NOMO-1 treated with DMSO at 0.1 percent for 48 hours (cell line): Measurements from ENCODE around the gene C2orf74.
"Not testable (repeated sequence)": the region's sequence is repeated elsewhere in the genome, so short reads cannot be mapped to it uniquely, and the experiment has no call there.

Source experiments
- DNase-seq: peaks from one replicate; lab custom pipeline; 2025; ENCODE audit not compliant: unreplicated experiment; lab: John Stamatoyannopoulos, UW

The C2orf74 gene

DNA sequence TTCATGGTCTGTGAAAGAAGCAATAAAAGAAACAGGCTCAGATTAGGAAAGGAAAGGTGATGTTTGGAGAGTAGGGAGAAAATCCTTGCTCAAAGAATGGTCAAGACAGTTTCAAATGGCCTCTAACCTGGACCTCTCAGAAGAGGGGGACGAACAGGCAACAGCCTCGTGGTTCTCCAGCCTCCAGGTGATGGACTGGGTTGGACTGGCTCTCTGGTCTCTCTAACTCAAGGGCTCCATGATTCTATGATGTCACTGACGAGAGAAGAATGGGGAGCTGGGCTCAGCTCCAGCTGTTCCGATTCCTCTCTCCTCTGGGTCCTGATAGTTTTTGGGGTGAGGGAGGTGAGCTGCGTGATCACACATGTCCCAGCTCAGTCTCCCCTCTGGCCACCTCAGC lies at the start of gene C2orf74:
Gene C2orf74 (plus strand): TSS at position 301 of the 400 bp plus-strand sequence. CDS start 327 bp downstream, outside the sequence.
- DNase-seq = no peak

DNA sequence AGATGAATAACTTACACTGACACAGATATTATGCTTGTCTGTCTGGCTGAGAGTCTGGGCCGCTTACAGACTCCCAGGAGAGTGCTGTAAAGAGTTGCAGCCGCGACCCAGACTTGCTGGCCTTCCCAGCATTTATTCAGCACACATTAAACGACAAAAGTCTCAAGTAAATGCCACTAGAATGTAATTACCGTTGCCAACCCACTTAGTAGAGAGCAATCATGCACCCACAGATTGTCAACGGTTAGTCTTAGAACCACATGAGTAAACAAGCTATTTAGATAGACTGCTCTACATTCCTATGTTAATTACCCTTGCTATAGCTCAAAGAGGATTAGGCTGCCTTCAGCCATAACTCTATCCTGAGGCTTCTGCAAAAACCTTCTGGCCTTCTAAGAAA lies 47.8 kb upstream of the C2orf74 start:
- no peak for DNase-seq

DNA sequence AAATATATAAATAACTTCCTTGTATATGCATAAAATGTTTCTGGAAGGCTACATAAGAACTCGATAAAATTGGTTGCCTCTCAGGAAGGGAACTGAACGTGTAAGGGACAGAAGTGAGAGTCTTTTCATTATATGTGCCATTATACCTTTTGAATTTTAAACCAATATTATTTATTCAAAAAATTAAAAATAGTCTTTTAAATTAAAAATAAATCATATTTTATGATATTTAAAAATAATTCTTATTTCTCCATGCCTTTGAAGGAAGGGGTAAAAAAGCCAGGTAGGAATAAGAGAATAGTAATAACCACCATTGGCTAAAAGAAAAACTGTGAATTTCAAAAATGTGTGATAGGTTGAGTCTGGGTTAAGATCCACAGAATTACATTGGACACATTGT lies 45.7 kb upstream of the C2orf74 start:
- DNase-seq = no peak

DNA sequence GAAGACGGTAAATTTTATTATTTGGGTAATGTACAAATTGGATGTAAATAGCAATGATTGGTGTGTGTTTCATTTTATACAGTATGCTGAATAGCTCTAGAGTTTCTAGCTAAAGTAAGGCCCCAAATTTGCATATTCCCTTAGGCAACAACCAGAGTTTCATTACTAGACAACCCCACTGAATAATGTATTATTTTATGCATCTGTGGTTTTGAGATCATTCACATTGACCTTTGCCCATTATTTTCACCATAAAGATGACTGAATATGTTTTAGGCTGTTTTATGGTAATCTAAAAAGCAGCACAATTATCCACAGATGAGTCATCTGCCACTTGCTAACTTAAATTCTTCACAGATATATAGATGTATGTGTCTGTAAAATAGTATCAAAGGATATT lies 44.5 kb upstream of the C2orf74 start:
- DNase-seq = no peak

DNA sequence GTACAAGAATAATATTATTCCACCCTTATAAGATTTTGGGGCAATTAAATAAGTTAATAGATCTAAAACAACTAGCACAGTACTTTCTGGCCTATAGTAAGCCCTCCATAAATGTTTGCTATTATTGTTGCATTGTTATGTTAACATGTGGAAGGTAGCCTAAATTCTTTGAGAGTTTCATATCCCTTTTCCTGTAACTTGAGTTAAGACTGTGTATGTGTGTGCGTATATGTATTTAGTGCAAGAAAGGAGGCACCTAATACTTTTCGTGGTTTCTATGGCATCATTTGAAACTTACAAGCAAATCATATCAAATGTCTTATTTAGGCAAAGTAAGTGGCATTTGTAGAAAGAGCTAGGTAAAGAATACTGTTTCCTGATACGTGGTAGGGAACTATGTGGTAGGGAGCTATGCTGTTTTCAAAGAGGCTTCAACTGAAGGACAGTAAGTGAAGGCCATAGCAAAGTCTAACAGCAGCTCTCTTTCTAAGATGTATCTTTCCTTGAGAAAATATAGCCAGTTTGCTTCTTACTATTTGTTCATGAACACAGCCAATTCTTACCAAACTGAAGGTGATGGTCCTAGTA lies 36.8 kb upstream of the C2orf74 start:
- DNase-seq = peak; percentile 33

DNA sequence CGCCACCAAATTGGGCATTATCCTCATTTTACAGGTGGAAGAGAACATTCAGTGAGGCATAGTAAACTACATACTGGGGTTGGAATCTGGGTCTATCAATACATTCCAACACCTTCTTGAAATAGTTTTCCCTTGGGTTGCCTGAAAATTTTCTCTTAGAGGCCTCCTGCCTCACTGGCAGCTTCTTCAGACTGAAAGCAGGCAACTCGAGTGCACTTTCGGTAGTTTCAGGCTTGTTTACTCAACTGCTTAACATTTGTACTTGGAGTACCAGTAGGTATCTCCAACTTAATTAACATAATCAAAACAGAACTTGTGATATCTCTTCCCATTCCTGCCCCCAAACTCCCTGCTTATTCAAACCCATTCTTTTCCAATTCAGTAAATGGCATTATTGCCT lies 36.2 kb upstream of the C2orf74 start:
- no peak for DNase-seq

DNA sequence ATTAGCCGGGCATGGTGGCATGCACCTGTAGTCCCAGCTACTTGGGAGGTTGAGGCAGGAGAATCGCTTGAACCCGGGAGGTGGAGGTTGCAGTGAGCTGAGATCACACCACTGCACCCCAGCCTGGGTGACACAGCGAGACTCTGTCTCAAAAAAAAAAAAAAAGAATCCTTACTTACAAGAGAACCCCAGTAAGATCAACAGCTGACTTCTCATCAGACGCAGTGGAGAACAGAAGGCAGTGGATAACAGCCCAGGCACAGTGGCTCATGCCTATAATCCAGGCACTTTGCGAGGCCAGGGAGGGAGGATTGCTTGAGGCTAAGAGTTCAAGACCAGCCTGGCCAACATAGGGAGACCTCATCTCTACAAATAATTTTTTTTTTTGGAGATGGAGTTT lies 33.9 kb upstream of the C2orf74 start:
- DNase-seq = not testable (repeated sequence)

DNA sequence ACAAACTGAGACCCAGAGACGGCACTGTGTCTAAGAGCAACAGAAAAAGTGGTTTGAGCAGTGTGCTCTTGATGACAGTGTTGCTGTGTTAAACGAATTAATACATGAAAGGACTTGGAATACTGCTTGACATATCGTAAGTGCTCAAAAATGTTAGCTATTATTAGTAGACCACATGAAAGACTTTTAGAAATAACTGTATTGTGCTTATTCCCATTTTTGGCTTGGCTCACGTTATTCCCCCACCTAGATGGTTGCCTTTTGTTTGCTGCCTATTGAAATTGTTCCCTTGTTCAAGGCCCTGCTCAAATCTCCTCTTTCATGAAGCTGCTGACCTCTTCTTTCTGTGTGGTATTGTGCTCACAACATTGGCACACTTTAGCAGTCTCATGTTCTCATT lies 27.8 kb upstream of the C2orf74 start:
- no peak for DNase-seq

DNA sequence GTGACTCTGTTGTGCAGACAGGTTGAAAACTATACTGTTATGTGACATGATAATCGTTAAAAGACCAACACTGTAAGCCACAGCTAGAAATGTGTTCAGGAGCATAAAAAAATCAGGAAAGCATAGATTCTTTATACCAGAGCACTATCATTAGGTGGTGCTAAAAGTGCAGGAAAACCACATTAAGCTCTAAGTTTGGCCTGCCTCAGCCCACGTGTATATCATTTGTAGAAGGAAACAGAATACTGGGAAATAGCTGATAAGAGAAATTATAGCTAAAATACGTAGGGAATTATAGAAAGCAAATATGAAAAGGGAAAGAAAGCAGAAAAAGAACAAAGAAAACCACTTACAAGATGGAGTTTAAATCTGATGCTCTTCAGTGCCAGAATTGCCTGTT lies 26.5 kb upstream of the C2orf74 start:
- peak; percentile 12 for DNase-seq

DNA sequence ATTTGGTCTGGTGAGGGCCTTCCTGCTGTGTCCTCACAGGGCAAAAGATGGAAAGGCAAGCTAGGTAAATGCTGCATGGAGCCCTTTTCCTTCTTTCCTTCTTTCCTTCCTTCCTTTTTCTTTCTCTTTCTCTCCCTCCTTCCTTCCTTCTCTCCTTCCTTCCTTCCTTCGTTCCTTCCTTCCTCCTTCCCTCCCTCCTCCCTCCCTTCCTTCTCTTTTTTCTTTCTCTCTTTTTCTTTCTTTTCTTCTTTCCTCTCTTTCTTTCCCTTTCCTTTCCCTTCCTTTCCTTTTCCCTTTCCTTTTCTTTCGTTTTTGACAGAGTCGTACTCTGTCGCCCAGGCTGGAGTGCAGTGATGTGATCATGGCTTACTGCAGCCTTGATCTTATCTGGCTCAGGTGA lies 23.1 kb upstream of the C2orf74 start:
- no peak for DNase-seq

DNA sequence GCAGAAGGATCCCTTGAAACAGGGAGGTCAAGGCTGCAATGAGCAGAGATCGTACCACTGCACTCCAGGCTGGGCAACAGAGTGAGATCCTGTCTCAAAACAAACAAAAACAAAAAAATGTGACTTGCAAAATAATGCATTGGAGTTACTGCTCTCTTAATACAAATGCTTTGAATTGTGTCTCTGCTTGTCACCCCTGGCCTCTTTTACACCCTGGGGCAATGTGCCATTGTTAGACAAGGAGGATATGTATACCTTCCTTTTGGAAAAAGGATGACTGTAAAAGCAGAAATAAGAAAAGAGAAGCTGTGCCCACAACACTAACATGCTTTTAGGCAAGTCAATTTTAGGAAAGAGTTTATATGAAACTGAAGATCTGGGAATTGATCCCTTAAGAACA lies 20.8 kb upstream of the C2orf74 start:
- DNase-seq = no peak

DNA sequence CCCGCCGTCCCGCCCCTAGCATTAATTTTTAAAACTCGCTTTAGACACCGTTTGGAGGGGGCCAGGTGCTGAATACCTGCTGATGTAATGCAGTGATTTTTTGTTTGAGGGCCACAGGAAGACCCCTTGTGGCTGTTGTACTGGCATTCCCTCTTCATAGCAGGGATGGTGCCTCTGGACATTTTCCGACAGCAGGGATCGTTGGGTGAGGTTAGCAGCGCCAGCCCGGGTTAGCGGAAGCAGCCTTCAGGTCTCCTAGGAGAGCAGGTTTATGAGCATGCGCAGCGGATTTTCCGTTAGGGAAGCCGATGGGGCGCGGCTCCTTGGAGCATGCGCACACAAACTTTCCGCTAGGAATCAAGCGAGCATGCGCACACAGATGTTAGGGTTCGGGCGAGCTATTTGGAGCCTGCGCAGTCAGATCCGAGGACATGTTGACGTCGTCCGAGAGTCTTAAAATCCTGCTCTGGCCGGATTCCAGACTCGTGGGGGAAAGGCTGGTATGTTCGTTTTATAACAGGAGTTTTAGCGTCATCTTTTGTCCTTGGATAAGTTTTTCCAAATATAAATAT lies 17.2 kb upstream of the C2orf74 start:
- DNase-seq = peak; percentile 92

DNA sequence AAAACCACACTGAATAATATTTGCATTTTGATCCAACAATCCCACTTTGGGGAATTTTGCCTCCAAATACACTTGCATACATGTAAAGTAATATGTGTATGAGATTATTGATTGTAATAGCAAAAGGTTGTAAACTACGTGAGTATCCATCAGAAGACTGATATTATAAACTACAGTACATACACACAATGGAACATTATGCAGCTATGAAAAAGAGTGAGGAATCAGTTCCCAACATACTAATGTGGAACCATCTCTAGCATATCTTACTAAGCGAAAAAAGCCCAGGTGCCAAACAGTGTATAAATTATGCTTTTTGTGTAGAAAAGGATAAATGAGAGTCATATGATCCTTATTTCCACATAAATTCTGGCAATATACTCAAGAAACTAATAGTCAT lies 16.0 kb upstream of the C2orf74 start:
- no peak for DNase-seq

DNA sequence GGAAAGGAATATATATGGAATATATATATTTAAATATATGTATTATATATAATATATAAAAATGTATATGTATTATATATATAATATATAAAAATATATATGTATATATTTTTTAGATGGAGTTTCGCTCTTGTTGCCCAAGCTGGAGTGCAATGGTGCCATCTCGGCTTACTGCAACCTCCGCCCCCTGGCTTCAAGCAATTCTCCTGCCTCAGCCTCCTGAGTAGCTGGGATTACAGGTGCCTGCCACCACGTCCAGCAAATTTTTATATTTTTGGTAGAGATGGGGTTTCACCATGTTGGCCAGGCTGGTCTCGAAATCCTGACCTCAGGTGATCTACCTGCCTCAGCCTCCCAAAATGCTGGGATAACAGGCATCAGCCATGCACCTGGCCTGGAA lies 13.9 kb upstream of the C2orf74 start:
- DNase-seq = not testable (repeated sequence)

DNA sequence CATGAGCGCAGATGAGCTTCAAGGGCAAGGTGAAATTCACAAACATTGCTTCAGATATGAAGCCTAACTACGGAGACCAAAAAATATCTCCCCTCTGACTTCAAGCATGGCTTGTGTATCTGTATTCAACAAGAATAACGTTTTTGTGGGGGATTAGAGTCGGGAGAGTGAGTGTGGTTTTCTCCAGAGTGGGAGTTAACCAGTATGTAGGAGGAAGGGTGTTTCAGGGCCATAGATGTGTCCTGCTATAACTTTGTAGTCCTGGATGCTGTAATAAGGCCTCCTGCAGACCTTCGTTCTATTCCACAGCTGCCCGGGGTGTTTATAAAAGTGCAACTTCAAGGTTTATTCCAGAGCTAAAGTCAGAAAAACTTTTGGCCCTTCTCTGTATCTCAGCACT lies 12.9 kb upstream of the C2orf74 start:
- DNase-seq = no peak

DNA sequence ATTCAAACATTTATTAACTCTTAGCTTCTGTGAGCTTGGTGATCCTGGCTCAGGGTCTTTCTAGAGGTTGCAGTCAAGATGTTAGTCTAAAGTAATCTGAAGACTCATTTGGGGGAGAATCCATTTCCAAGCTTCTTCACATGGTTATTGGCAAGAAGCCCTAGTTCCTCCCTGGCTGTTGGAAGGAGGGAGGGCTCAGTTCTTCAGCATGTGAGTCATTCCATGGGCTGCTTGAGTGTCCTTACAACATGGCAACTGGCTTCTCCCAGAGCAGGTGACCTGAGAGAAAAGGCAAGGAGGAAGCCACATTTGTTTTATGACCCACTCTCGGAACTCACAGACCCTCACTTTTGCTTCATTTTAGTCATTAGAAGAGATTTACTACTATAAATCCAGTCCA lies 10.6 kb upstream of the C2orf74 start:
- DNase-seq = no peak

DNA sequence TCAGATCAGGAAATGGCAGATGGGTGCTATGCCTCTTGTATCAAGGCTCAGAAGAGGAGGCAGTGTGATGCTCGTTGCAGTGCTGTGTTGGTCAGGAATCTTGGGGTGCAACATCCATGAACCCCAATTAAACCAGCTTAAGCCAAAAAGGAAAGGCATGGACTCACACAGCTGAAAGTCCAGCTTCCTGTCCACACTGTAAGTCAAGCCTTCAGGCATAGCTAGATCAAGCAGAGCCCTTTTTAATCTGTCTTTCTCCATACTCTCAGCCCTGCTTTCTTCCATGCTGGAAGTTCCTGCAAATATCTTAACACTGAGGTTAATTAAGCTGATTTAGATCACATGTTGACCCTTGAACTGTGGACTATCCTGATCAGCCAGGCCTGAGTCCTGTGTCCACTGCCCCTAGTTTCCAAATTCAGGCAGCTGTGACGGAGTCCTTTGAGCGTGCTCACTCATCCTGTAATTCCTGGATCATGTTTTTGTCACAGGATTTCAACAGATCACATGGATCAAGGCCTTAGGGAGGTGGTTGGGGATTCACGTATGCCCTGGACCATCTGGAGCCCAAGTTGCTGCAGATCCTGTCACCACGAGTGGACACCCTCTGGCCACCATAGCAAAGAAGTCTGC lies 4.5 kb upstream of the C2orf74 start:
- no peak for DNase-seq

DNA sequence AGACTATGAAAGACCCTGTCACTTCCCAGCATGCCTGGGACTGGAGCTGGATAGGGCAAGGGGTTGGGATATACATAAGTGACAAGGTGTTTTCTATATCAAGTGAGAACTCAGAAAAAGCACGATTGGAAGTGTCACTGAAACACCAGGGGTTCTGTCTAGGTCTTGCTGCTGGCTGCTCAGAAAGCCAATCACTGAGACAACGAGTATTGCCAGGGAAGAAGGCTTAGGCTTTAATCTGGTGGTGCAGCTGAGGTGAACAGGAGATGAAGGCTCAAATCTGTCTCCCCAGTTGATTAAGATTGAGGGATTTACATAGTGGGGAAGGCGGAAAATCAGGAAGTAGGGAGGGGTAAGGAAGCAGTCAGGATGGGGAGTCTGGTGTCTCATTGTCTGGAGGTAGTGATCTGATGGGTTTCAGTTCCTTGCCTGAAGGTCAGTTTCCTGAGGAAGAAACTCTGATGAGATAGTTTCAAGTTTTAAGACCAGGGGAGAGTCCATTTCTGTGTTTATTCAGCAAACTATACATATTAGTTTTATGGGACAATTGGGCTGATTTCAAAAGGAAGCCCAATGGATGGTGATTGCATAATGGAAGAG lies 3.5 kb upstream of the C2orf74 start:
- DNase-seq = peak; percentile 31

DNA sequence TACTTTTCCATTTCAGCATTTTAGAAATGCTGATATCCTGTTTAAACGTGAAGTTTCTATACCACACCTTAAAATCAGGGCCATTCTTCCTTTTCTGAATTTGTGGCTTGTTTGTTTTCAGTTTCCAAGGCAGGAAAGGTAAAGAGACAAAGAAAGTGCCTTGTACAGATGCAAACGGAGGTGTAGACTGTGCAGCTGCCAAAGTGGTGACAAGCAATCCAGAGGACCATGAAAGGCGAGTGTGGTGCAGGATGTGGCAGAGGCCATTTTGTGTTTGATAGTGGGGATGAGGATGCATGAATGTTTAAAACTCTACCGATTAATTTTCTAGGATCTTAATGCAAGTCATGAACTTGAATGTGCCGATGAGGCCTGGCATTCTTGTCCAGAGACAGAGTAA lies 733 bp downstream of the C2orf74 start:
- DNase-seq = no peak

DNA sequence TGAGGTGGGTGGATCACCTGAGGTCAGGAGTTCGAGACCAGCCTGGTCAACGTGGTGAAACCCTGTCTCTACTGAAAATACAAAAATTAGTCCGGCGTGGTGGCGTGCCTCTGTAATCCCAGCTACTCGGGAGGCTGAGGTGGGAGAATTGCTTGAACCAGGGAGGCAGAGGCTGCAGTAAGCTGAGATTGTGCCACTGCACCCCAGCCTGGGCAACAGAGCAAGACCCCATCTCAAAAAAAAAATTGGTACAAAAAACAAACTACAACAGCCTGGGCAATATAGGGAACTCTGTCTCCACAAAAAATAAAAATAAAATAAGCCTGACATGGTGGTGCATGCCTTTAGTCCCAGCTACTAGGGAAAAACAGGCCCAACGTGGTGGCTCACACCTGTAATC lies 3.1 kb downstream of the C2orf74 start:
- DNase-seq = not testable (repeated sequence)

DNA sequence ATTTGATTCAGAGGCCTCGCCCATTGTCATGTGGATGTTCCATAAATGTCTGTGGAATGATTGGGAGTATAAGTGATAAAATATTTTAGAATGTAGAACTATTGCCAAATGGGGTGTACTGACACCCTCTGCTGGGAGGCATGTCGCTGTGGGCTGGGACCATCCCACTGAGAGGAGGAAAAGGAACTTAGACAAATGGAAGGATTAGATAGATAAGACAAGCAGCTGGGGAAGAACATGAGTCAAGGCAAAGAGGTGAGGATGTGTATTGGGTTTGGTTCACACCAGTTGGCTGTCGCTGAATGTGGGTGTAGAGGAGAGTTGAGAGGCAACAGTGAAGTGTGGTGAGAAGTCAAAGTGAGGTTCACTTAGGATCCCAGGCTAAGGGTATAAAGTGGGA lies 4.0 kb downstream of the C2orf74 start:
- DNase-seq = no peak

DNA sequence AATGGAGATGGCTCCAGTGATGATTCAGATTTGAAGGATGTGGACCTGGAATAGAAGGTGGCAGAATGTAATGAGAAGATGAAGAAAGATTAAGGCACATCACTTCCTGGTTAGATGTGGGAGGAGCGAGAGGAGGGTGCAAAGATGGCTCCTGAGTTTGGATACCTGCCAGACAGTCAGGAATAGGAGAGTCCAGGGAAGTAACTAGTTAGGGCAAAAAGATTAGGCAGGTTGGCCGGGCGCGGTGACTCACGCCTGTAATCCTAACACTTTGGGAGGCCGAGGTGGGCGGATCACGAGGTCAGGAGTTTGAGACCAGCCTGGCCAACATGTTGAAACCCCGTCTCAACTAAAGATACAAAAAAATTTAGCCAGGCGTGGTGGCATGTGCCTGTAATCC lies 5.6 kb downstream of the C2orf74 start:
- DNase-seq = no peak
